OCI-LY7 (cell line): ENCODE data around the gene CRIP3. TPM values are rescaled to one million over a fixed set of nuclear protein-coding genes. Genes with fewer than 3 reads are reported as not detected.

Experiments
- BruUV-seq: library from RNA; stranded (reverse); fragments of 400-500 nt; replicated peaks from 2 replicates; lab custom pipeline; 2021; lab: Mats Ljungman, UMichigan
- CTCF ChIA-PET: fragments of 300-600 bp; sonication (Branson Sonifier 250); formaldehyde crosslinking; loops from one replicate; lab custom pipeline; 2022; ENCODE audit warnings: antibody characterized with exemption; ENCODE audit not compliant: unreplicated experiment; lab: Charles Lee
- POLR2A ChIA-PET: fragments of 300-600 bp; sonication (Branson Sonifier 250); formaldehyde crosslinking; loops from one replicate; lab custom pipeline; 2022; ENCODE audit warnings: antibody characterized with exemption; lab: Charles Lee
- DNase-seq: peaks from one replicate; pipeline ENCODE4 v3.0.0-alpha.2; 2015; ENCODE audit warnings: low spot score
- H2AFZ ChIP-seq: fragments of 200-600 bp; sonication (generic), shearing (Covaris generic); 2 replicates; pipeline ENCODE4 v1.6.1; 2014; ENCODE audit warnings: mild to moderate bottlenecking, antibody characterized with exemption, low read length, moderate library complexity
- H3K27ac ChIP-seq: fragments of 200-600 bp; sonication (generic); 2 replicates; pipeline ENCODE4 v1.5.1; 2014; ENCODE audit warnings: mixed run types, low read depth, mild to moderate bottlenecking, moderate library complexity, low read length, inconsistent platforms; ENCODE audit not compliant: poor library complexity, severe bottlenecking
- H3K36me3 ChIP-seq: fragments of 200-600 bp; sonication (generic); 2 replicates; pipeline ENCODE4 v1.6.1; 2014; ENCODE audit warnings: mild to moderate bottlenecking, antibody characterized with exemption, low read length, moderate library complexity, mixed read lengths; ENCODE audit not compliant: insufficient read depth
- H3K4me1 ChIP-seq: fragments of 200-600 bp; sonication (generic); 2 replicates; pipeline ENCODE4 v1.5.1; 2014; ENCODE audit warnings: mild to moderate bottlenecking, low read length; ENCODE audit not compliant: insufficient read depth, poor library complexity, severe bottlenecking
- H3K4me2 ChIP-seq: fragments of 200-600 bp; sonication (generic); 2 replicates; pipeline ENCODE4 v1.6.1; 2014; ENCODE audit warnings: mild to moderate bottlenecking, low read length
- H3K4me3 ChIP-seq: fragments of 200-600 bp; sonication (generic); 2 replicates; pipeline ENCODE4 v1.5.1; 2014; ENCODE audit warnings: mild to moderate bottlenecking, low read depth, low read length; ENCODE audit not compliant: poor library complexity, severe bottlenecking
- H3K79me2 ChIP-seq: fragments of 200-600 bp; sonication (generic); 2 replicates; pipeline ENCODE4 v1.6.1; 2016; ENCODE audit warnings: low read depth, mild to moderate bottlenecking, low read length, moderate library complexity, mixed read lengths; ENCODE audit not compliant: insufficient read depth
- H3K9me2 ChIP-seq: fragments of 200-600 bp; sonication (generic); 2 replicates; pipeline ENCODE4 v1.6.1; 2016; ENCODE audit warnings: mild to moderate bottlenecking, low read length, mixed read lengths; ENCODE audit not compliant: insufficient read depth
- H3K9me3 ChIP-seq: fragments of 200-600 bp; sonication (generic); 2 replicates; pipeline ENCODE4 v1.6.1; 2014; ENCODE audit warnings: mild to moderate bottlenecking, mixed run types, low read length, mixed read lengths
- H4K20me1 ChIP-seq: fragments of 200-600 bp; sonication (generic); 2 replicates; pipeline ENCODE4 v1.6.1; 2014; ENCODE audit warnings: mild to moderate bottlenecking, antibody characterized with exemption, low read length, moderate library complexity, mixed read lengths; ENCODE audit not compliant: insufficient read depth
- CTCF ChIP-seq: fragments of 200-600 bp; sonication (generic); conservative IDR thresholded peaks from 2 replicates; pipeline ENCODE4 v1.5.1; 2014; ENCODE audit warnings: mild to moderate bottlenecking, antibody characterized with exemption, low read length, moderate library complexity, mixed read lengths
- EZH2phosphoT487 ChIP-seq: fragments of 200-600 bp; sonication (generic); IDR thresholded peaks from 2 replicates; pipeline ENCODE4 v1.6.1; 2018; ENCODE audit warnings: low read depth, borderline replicate concordance, mild to moderate bottlenecking, mixed run types, antibody characterized with exemption, low read length, moderate library complexity, mixed read lengths
- intact Hi-C: fragments of 100-400 bp; cut with micrococcal nuclease; formaldehyde crosslinking; loops from one replicate; pipeline ENCODE4 v1.10.0; 2022; ENCODE audit not compliant: unreplicated experiment
- total RNA-seq, 2 experiments: library from RNA; depleted of rRNA in 1 of 2; stranded (reverse); fragments of >200 nt in 1 of 2; shearing (Covaris generic) in 1 of 2; gene quantifications; 2 replicates each; pipeline ENCODE4 v1.2.3, GENCODE V29; 2014 to 2022

Gene CRIP3
- total RNA-seq, 2 experiments from 2014 or later = 1.7 to 2.9 TPM

GRCh38 chr6:43296780-43297497 is 11.7 kb downstream of the CRIP3 start:
- H2AFZ ChIP-seq = no peak overlapping the region
- H4K20me1 ChIP-seq = no peaks in the 10 kb centered on the region
- no peaks in the 10 kb centered on the region for H3K9me3 ChIP-seq
- no peaks in the 10 kb centered on the region for H3K79me2 ChIP-seq
- CTCF ChIA-PET = no interaction called here
- intact Hi-C loops = no loop called here
- no peaks in the 10 kb centered on the region for H3K36me3 ChIP-seq
- H3K27ac ChIP-seq = no peak overlapping the region
- TF ChIP-seq EZH2phosphoT487 (no peak), CTCF (no peak)
- no peak for DNase-seq
- H3K4me3 ChIP-seq = no peak overlapping the region
- peaks cover 8% of the 10 kb centered on the region for H3K4me1 ChIP-seq
- no TSS peak for BruUV-seq
- no peaks in the 10 kb centered on the region for H3K9me2 ChIP-seq
- no peak overlapping the region for H3K4me2 ChIP-seq
- POLR2A ChIA-PET = interaction anchor here (0.6 kb wide), 1 partner anchor 20 kb away, joined by 3 read pairs; no protein-coding TSS in a partner anchor

DNA sequence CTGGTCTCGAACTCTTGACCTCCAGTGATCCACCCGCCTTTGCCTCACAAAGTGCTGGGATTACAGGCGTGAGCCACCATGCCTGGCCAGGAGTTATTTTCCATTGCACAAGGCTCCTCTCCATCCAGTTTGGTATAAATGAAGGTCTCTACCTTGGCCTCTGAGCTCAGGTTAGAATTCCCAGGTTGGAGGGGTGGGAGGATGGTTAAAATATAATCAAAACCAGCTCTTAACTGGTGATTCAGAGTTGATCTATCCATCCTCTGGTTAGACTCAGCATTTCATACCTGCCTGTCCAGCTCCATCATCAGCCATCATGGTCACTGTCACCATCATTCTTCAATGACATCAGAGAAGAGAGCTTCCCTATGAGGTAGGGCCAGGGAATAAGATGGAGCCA is 13.2 kb downstream of the CRIP3 start:
- no peak for DNase-seq
- no peak overlapping the region for H3K27ac ChIP-seq
- no peaks in the 10 kb centered on the region for H3K9me3 ChIP-seq
- CTCF ChIA-PET = no interaction called here
- H3K4me1 ChIP-seq = peaks cover 8% of the 10 kb centered on the region
- no TSS peak for BruUV-seq
- H4K20me1 ChIP-seq = no peaks in the 10 kb centered on the region
- POLR2A ChIA-PET = interaction anchor here (1.0 kb wide), 1 partner anchor 12 kb away, joined by 6 read pairs; no protein-coding TSS in a partner anchor
- no peak for TF ChIP-seq CTCF
- no peak for TF ChIP-seq EZH2phosphoT487
- intact Hi-C loops = no loop called here
- no peaks in the 10 kb centered on the region for H3K36me3 ChIP-seq
- H3K79me2 ChIP-seq = no peaks in the 10 kb centered on the region
- H3K9me2 ChIP-seq = no peaks in the 10 kb centered on the region
- no peak overlapping the region for H3K4me3 ChIP-seq
- H3K4me2 ChIP-seq = no peak overlapping the region
- no peak overlapping the region for H2AFZ ChIP-seq

DNA sequence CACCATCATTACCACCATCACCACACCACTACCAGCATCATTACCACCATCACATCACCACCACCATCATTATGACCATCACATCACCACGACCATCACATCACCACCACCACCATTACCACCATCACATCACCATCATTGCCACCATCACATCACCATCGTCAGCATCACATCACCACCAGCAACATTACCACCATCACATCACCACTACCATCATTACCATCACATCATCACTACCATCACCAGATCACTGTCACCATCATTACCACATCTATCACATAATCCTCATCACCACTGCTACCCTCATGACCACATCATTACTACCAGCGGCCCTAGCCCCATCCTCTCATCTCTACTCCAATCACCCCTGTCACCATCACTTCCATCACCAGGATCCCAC is 14.1 kb downstream of the CRIP3 start:
- no peak overlapping the region for H2AFZ ChIP-seq
- intact Hi-C loops = no loop called here
- no peak overlapping the region for H3K4me3 ChIP-seq
- no peaks in the 10 kb centered on the region for H3K9me2 ChIP-seq
- H3K4me2 ChIP-seq = no peak overlapping the region
- no peaks in the 10 kb centered on the region for H4K20me1 ChIP-seq
- no peaks in the 10 kb centered on the region for H3K36me3 ChIP-seq
- no peaks in the 10 kb centered on the region for H3K9me3 ChIP-seq
- no TSS peak for BruUV-seq
- TF ChIP-seq EZH2phosphoT487 = no peak
- TF ChIP-seq CTCF = no peak
- no peaks in the 10 kb centered on the region for H3K4me1 ChIP-seq
- POLR2A ChIA-PET = no interaction called here
- no peak for DNase-seq
- CTCF ChIA-PET = no interaction called here
- no peaks in the 10 kb centered on the region for H3K79me2 ChIP-seq
- no peak overlapping the region for H3K27ac ChIP-seq
